ENCODE results near the gene TMEM139.

- TF ChIP-seq CTCF (tag by site-specific recombination; IDR thresholded peaks at IDR 0.05) (no peak), ZNF391 (tag by site-specific recombination; IDR thresholded peaks at IDR 0.05; ENCODE audit: borderline replicate concordance, low read depth) (no peak), ZBTB26 (tag by site-specific recombination; optimal IDR thresholded peaks at IDR 0.05) (no peak)
Measured at GRCh38 chr7:143286522-143286890, 1.7 kb downstream of the TMEM139 start.

All from HEK293 (cell line).